NCI-H2227 treated with DMSO at 0.1 percent for 48 hours (cell line): Measurements from ENCODE around the gene MCM5.

Experiments
- DNase-seq: peaks from one replicate; lab custom pipeline; 2025; lab: John Stamatoyannopoulos, UW

Gene MCM5

DNA sequence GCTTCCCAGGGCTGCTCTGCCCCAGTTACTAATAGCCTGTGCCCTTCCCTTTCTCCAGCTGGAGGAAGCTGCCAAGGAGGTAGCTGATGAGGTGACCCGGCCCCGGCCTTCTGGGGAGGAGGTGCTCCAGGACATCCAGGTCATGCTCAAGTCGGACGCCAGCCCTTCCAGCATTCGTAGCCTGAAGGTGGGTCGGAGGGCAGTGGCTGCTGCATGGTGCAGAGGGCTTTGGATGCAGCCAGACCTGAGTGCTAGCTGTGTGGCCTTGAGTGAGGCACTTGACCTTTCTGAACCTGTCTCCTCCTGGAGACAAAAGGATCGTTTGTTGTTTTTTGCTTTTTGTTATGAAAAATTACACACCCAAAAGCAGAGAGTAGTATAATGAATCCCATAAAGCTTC is 3.4 kb downstream of the MCM5 start:
- no peak for DNase-seq

DNA sequence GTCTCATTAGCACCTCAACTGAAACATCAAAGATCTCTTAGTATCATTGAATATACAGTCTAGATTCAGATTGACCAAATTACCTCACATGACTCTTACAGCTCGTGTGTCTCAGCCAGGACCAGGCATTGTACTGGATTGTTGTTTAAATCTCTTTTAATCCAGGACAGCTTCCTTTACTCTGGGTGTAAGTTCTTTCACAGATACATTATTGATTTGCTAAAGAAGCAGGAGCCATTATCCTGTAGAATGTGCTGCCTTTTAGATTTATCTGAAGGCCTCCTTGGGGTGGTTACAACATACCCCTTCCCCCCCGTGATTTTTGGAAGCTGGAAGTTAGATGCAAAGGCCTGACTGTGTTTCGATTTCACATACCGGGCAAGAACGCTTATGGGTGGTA is 4.2 kb downstream of the MCM5 start:
- no peak for DNase-seq

DNA sequence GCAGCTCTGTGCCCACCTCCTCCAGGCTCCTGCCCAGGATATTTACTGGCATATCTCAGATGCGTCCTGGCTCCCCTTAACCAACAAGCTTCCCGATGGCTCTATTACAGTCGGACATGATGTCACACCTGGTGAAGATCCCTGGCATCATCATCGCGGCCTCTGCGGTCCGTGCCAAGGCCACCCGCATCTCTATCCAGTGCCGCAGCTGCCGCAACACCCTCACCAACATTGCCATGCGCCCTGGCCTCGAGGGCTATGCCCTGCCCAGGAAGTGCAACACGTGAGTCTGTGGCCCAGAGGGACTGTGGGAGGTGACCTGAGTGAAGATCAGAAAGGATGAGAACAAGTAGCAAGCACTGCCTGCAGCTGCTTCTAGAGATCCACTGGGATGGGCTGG is 6.5 kb downstream of the MCM5 start:
- DNase-seq, result no peak

DNA sequence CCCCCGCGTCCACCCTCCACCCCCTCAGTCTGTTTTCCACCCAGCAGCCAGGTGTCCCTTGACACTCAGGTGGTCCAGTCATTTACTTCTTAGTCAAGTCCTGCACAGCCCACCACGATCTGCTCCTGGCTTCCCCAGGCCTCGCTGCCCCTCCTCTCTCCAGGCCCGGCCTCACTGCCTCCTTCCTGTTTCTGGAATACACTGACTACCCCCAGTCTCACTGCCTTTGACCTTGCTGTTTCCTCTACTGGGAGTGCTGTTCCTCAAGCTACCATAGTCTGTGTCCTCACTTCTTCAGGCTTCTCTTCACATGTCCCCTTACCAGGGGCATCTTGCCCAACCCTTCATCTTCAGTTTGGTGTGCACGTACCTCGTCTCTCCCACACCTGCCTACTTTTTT is 7.4 kb downstream of the MCM5 start:
- no peak for DNase-seq

DNA sequence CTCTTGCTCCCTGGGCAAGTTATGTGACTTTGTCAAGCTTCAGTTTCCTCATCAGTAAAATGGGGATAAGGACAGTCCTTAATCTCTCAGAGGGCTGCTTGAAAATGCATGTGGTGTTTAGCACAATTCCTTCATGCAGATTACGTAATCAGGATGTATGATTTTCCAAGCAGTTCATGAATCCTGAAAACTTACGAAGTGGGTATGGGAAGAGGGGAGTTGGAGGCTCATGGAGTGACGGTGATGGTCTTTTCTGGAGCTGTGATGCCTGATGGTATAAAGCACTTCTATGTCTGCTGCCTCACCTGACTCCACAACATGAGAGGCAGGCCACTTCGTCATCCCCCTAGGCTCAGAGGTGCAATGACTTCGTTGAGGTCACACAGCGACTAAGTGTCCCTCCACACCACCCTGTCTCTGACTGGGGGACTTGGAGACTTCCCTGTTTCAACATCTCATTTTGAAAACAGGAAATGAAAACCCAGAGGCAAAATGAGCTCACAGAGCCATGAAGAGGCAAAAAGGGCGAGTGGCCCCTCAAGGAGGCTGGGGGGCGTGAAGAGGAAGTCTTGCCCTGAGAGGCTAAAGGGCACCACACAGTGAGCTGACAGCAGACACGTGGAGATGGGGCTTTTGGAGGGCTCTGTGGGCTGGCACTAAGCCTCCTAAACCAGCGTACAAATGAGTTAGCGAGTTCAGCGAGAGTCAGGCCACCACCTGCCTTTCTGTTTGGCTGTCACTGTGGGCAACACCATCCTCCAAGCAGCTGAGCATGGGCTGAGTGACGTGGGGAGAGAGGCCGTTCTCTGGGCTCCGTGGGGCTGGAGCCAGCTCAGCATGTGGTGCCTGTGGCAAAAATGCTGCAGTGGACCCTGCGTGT is 10.1 kb downstream of the MCM5 start:
- DNase-seq, result no peak

DNA sequence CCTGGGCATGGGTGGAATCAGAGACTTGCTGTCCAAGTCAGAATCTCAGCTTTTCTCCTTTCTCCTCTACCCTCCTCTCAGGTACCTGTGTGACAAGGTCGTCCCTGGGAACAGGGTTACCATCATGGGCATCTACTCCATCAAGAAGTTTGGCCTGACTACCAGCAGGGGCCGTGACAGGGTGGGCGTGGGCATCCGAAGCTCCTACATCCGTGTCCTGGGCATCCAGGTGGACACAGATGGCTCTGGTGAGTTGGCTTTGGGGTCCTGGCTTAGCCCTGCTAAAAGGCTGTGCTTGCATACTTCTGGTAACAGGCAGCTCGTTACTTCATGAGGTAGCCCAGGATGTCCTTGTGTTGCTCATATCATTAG is 10.7 kb downstream of the MCM5 start:
- no peak for DNase-seq

DNA sequence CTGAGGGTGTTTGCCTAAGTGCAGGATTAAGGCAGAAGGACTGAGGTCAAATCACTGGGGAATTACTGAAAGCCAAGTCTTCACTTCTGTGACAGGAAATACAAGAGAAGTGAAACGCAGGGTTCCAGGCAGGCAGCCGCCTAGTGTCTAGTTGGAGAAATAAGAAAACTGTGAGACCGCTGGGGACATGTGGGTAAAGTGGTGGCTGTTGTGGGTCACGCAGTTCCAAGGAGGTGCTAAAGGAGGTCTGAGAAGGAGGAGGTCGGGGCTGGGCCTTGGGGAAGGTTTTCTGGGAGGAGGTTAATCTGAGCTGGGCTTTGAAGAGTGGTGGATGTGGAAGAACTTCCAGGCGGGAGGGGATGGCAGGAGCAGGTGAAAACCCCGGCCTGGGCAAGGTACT is 11.2 kb downstream of the MCM5 start:
- no peak for DNase-seq

DNA sequence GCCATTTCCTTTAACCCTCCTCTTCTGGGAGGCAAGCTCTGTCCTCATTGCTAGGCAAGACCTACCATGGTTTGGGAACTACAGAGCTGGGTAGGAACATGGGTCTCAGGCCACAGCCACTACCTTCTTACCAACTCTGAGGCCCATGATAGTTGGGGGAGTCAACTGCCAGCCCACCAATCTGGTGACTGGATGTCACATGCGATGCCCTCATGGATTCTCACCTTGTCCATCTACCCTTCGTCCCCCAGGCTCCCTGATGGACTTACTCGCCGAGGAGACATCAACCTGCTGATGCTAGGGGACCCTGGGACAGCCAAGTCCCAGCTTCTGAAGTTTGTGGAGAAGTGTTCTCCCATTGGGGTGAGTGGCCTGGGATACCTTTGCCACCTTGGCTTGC is 13.7 kb downstream of the MCM5 start:
- DNase-seq, result no peak

DNA sequence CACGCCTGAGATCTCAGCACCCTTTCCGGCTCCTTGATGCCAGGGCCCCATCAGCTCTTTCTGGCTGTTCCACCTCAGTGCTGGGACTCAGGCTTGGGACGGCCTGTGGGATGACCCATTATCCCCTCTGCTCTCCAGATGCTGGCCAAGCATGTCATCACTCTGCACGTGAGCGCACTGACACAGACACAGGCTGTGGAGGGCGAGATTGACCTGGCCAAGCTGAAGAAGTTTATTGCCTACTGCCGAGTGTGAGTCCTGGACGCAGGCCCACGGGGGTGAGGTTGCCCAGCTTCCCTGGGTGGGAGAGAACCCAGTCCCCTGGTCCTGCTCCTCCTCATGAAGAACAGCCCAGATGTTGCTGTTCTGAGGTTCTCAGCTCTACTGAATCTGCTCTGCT is 17.7 kb downstream of the MCM5 start:
- DNase-seq, result no peak

DNA sequence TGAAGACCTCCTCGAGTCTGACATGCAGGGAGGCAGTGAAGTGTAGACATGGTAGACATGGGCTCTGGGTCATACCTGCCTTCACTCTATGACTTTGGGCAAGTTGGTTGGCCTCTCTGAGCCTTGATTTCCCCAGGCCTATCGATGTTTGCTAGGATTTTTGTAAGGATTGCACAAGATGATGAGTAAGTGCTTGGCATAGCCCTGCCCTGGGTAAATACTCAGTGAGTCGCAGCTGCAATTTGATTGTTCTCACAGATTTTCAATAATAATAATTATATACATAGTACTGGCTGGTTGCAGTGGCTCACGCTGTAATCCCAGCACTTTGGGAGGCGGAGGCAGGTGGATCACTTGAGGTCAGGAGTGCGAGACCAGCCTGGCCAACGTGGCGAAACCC is 18.1 kb downstream of the MCM5 start:
- no peak for DNase-seq

DNA sequence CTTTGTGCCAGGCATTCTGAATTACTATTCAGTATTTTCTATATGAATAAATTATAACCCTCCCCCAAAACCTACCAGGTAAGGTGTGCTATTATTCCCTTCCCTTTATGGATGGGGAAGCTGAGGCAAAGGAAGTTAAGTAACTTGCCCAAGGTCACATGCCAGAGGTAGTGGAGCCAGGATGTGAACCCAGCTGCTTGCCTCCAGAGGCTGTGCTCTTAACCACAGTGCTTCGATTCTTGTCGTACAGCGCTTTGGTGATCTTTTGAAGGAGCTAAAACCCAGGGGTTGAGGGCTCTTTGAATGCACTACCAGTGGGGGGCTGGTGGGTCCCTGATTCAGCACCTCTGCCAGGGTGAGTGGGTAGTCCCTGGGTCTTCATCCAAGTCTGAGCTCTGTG is 18.8 kb downstream of the MCM5 start:
- DNase-seq, result no peak

DNA sequence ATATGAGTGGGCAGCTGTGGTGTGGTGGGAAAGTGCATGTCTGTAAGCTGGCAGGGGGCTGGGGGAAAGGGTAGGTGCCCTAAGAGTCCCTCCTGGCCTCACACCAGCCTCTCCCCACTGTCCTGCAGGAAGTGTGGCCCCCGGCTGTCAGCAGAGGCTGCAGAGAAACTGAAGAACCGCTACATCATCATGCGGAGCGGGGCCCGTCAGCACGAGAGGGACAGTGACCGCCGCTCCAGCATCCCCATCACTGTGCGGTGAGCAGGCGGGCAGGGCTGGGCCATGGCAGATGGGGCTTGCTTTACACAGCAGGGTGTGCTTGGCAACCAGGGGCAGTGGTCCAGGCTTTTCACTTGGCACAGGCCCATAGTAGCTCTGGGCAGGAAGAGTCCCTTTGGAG is 19.8 kb downstream of the MCM5 start:
- DNase-seq, result no peak

DNA sequence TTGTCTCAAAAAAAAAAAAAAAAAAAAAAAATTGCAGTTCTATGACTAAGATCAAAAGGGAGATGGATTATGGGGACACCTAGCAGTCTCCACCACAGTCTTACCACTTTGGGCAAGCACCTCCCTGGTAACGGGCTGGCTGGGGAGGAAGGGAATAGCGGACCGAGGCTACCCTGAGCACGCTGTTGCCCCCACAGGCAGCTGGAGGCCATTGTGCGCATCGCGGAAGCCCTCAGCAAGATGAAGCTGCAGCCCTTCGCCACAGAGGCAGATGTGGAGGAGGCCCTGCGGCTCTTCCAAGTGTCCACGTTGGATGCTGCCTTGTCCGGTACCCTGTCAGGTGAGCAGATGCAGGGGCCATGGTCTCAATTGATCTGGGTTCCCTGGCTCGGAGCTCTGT is 21.2 kb downstream of the MCM5 start:
- no peak for DNase-seq

DNA sequence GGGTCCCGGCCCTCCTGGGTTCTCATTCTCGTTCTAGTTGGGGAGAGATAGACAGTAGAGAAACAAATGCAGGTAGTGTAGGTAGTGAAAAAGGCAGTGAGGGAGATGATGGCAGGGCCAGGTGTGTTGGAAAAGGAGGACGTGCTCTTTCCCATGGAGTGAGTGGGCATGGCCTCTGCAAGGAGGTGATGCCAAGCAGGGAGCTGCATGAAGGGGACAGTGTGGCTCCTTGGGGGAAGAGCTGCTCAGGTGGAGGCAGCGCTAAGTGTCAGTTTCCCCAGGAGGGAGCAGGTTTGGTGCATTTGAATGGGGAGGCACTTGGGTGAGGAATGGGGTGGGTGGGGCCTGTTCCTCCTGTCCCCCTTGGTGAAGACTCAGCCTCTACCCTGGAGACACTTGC is 22.2 kb downstream of the MCM5 start:
- DNase-seq, result no peak

DNA sequence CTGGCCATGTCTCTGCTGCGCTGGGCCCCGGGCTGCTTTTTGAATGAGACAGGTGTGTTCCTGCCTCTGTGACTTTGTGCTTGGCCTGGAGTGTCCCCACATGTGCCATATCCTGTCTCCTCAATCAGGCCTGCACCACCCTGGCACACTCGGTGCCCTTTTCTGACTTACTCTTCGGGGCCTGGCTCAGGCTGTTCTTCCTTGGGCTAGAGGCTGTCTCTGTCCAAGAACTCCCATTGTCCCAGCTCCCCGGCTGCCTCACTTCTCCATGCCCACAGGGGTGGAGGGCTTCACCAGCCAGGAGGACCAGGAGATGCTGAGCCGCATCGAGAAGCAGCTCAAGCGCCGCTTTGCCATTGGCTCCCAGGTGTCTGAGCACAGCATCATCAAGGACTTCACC is 23.0 kb downstream of the MCM5 start:
- DNase-seq, result no peak

DNA sequence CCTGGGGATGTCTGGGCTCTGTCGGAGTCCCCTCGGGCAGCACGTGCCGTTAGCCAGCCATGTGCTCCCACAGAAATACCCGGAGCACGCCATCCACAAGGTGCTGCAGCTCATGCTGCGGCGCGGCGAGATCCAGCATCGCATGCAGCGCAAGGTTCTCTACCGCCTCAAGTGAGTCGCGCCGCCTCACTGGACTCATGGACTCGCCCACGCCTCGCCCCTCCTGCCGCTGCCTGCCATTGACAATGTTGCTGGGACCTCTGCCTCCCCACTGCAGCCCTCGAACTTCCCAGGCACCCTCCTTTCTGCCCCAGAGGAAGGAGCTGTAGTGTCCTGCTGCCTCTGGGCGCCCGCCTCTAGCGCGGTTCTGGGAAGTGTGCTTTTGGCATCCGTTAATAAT is 24.1 kb downstream of the MCM5 start:
- DNase-seq, result no peak

DNA sequence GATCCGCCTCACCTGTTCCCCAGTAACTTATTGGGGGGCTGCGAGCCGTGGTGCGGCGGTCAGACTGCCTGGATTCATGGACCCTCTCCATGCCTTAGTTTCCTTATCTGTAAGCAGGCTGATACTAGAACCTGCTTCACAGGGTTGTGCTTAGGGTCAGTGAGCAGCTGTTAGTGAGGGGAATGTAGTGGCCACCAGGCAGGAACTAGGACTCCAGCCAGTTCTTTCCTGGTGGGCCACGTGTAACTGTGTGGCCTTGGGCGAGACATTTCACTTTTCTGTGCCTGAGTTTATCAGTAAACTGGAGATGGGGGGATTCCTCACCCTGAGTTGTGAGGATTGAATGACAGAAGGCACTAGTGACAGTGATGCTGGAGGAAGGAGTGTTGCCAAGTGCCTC is 24.8 kb downstream of the MCM5 start:
- no peak for DNase-seq

DNA sequence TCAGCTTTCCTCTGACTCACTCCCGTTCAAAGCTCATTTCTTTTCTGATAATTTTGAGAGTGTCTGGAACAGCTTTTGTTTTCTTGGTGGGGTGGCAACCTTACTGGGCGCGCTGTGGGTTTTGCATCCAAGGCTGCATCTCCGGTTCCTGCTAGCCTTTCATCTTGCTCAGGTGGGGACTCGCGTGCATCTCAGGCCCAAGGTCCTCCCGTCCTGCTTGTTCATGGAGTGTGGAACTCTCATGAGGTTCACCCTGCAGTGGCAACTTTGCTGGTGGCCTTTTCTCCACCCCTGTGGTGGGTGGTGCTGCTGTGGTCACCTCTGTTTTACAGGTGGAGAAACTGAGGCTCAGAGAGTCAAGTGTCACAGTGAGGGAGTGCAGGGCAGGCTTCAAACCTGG is 25.6 kb downstream of the MCM5 start:
- no peak for DNase-seq

DNA sequence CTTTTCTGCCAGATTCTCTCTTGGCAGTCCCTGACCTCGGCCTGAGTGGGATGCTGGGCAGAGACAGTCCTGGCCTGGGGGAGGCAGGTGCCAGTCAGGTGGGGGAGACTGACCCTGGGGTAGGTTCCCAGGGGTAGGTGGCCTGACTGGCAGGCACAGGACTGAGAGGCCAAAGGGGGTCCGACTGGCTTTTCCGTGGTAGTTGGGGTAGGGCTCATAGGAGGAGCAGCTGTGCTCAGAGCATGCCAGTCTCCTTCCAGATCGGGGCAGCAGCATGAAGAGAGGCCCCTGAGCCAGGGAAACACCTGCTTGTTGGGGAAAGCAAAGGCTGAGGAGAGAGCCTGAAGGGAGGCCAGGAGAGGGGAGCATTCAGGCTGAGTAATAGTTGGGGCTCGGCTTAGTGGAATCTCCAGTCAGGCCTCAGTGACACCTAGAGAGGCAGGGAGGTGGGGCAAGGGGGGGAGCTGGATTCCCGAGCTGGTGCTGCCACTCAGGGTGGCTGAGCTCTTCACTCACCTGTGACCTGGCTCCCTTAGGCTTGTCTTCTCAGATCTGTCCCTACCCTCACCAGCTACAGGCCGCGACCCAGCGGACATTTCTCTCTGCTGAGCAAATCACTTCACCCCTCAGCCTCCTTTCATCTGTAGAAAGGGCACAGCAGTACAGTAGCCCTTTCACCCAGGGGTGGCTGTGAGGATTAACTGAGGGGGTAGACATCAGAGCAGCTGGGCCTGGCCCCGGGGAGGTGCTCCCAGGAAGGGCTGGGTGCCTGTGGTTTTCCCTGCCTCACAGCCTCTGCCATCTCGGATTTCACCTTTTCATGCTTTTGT is 26.2 kb downstream of the MCM5 start:
- no peak for DNase-seq

DNA sequence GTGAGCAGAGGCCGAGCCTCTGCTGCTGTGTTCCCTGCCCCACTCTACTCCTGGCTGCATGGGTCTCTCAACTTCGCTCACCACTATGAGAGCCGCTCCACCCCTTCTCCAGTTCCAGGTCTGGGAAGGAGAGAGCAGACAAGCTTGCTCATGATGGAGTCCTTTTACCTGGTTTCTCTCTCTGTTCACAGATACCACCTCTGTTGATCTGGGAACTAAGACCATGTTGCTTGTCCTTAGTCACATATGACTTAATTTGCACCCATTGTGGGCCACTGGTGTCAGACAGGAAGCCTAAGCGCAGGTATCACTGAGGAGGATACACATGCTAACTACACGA is 26.8 kb downstream of the MCM5 start:
- DNase-seq, result no peak

DNA sequence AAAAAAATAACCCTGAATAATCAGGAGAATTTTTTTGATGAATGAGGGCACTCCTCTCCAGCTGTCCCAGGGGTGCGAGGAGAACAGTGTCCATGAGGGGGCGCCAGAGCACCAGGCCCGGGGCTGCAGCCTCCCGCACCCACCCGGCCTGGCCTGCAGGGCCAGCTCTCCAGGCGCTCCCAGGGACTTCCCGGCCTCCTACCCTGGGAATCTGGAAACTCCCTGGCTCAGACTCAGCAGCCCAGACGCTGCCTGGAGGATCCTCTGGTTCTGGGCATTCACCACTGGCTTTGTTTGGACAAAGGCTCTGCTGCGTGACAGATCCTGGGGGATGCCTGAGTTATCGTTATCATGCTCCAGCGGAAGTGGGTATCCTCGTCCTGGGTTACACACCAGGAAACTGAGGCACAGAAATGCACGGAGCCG is 31.0 kb downstream of the MCM5 start:
- peak; percentile 31 for DNase-seq

DNA sequence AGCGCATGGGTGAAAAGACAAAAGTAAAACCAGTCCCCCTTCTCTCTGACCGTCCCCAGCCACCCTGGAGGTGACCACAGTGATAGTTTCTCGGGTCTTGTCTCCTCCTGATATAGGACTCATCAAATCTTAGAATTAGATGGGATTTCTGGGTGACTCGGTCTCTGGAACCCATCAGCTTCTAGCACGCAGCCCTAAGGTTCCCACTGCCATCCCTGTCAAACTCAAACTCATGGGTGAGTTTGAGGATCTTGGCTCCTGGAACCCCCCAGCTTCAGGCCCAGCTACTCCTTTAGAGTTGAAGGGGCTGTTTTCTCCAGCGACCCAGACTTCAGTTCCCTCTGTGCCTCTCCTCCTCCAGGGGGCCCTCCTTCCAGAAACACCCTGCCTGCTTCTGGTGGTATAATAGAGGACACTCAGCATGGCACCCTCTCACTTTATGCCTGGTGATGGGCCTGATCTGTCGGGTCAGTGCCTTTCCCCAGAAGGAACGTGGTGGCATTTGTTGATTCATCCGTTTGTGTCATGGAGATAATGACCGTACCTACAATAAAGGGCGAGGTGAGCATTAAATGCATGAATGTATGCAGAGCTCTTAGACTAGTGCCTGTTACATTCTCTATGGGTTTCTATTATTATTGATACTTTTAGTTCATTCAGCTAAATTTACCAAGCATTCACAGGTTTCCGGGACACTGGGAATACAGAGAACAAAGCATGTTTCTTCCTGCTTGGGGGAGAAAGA is 31.7 kb downstream of the MCM5 start:
- no peak for DNase-seq
